ENCODE measurements around the gene CENPP. TPM values are rescaled to one million over a fixed set of nuclear protein-coding genes. Genes with fewer than 3 reads are reported as not detected.

CENPP gene
- total RNA-seq, 1 donor from 2014 or later, result 5.7 TPM

DNA sequence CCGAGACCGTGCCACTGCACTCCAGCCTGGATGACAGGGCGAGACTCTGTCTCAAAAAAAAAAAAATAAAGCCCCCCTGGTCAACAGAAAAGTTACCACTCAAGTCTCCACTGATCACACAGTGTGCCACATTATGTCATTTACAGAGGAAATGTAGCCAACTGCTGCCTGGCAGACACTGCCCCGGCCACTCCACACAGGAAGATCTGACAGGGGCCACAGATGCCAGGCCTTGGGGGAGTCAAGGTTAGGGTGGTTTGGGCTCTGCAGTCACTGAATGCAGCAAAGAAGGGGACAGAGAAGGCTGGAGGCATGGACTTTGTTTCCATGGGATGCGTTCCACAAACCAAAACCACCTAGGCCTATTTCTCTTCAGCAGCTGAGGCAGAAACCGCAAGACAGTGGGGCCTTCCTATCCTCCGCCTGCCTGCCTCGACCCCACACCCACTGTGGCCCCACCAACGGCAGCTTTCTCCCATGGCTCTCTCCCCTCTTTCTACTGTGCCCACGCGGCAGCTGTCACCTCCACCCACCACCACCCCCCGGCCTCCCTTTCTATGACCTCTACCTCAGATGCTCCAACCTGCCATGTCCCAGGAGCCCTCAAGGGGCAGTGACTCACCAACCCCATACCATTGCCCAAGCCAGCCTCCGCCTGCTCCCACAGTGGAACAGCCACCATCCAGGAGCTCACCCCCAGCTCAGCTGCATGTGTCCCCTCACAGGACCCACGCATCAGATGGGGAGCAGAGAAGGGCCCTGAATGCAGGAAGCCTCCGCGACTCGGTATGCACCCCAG is 331.7 kb downstream of the CENPP start:
- Mint-ChIP-seq H3K4me1 (ENCODE audit: low read depth, unreplicated experiment) (peaks cover 4% of the 10 kb centered on the region), H3K27ac (ENCODE audit: unreplicated experiment) (no peak overlapping the region), H3K36me3 (ENCODE audit: unreplicated experiment) (peaks cover 6% of the 10 kb centered on the region), H3K9me3 (ENCODE audit: unreplicated experiment) (peaks cover 2% of the 10 kb centered on the region), H3K27me3 (ENCODE audit: unreplicated experiment) (peaks cover 6% of the 10 kb centered on the region), H3K4me3 (ENCODE audit: unreplicated experiment) (no peak overlapping the region)
- TF ChIP-seq, protein P1, sequence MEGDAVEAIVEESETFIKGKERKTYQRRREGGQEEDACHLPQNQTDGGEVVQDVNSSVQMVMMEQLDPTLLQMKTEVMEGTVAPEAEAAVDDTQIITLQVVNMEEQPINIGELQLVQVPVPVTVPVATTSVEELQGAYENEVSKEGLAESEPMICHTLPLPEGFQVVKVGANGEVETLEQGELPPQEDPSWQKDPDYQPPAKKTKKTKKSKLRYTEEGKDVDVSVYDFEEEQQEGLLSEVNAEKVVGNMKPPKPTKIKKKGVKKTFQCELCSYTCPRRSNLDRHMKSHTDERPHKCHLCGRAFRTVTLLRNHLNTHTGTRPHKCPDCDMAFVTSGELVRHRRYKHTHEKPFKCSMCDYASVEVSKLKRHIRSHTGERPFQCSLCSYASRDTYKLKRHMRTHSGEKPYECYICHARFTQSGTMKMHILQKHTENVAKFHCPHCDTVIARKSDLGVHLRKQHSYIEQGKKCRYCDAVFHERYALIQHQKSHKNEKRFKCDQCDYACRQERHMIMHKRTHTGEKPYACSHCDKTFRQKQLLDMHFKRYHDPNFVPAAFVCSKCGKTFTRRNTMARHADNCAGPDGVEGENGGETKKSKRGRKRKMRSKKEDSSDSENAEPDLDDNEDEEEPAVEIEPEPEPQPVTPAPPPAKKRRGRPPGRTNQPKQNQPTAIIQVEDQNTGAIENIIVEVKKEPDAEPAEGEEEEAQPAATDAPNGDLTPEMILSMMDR (IDR thresholded peaks at IDR 0.05; ENCODE audit: partially characterized antibody, unreplicated experiment), result no peak
- no peak for DNase-seq

DNA sequence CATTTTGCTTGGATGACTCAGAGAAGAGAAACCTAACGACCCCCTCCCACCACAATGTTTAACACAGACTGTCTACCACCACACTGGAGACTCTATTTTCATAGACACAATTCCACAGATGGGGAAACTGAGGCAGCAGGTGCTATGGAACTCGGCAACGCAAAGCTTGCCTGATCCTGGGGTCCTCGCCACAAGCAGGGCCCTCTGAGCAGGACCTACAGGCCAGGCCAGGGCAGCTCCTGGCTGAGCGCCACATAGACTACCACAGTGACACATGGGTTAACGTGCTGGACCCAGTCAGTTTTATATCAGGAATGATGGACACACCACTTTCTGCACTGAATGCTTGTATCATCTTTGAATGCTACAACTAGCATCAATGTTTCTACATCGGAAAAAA is 332.4 kb downstream of the CENPP start:
- Mint-ChIP-seq H3K27ac (ENCODE audit: unreplicated experiment) (no peak overlapping the region), H3K27me3 (ENCODE audit: unreplicated experiment) (peaks cover 3% of the 10 kb centered on the region), H3K9me3 (ENCODE audit: unreplicated experiment) (peaks cover 2% of the 10 kb centered on the region), H3K4me3 (ENCODE audit: unreplicated experiment) (no peak overlapping the region), H3K36me3 (ENCODE audit: unreplicated experiment) (peaks cover 6% of the 10 kb centered on the region), H3K4me1 (ENCODE audit: low read depth, unreplicated experiment) (peaks cover 4% of the 10 kb centered on the region)
- TF ChIP-seq, protein P1 (IDR thresholded peaks at IDR 0.05; ENCODE audit: partially characterized antibody, unreplicated experiment), result no peak
- no peak for DNase-seq

DNA sequence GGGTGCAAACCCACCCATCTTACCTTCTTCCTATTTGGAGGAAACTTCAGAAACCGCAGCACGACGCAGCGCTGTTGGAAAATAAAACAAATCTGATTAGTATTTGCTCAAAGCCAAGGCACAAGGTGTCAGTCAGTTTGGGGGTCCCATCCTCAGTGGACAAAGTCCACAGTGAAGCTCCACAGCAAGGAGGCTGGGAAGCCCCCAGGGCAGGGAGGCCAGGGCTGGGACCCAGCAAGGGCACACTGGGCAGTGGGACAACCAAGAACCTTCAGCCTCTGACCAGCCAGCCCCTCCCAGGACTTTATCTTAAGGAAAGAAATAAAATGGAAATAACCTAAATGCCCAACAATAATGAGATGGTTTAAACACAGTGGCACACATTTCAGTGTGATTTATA is 332.9 kb downstream of the CENPP start:
- no peak for DNase-seq
- peaks cover 6% of the 10 kb centered on the region for H3K36me3 Mint-ChIP-seq (ENCODE audit: unreplicated experiment)
- peaks cover 2% of the 10 kb centered on the region for H3K9me3 Mint-ChIP-seq (ENCODE audit: unreplicated experiment)
- H3K4me3 Mint-ChIP-seq (ENCODE audit: unreplicated experiment), result no peak overlapping the region
- peaks cover 4% of the 10 kb centered on the region for H3K4me1 Mint-ChIP-seq (ENCODE audit: low read depth, unreplicated experiment)
- no peak overlapping the region for H3K27ac Mint-ChIP-seq (ENCODE audit: unreplicated experiment)
- TF ChIP-seq, protein P1 (IDR thresholded peaks at IDR 0.05; ENCODE audit: partially characterized antibody, unreplicated experiment), result no peak
- H3K27me3 Mint-ChIP-seq (ENCODE audit: unreplicated experiment), result peaks cover 3% of the 10 kb centered on the region

DNA sequence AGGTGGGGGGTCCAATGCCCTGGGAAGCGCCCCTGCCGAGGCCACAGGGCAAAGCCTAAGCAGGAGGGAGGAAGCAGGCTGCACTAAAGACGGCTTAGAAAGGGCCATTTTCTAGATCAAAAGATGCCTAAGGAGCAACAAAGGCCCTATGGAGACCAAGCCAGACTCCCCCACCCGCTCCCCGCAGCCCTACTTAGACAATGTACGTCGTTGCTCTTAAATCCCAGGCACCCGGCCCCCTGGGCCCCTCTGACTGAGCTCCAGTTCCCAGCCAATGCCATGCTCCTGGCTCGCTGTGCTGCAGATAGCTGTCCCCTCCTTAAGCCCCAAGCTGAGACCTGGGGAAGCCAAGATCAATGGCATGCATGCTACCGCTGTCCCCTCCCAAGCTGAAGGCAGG is 333.8 kb downstream of the CENPP start:
- TF ChIP-seq, protein P1 (IDR thresholded peaks at IDR 0.05; ENCODE audit: partially characterized antibody, unreplicated experiment), result no peak
- peaks cover 6% of the 10 kb centered on the region for H3K36me3 Mint-ChIP-seq (ENCODE audit: unreplicated experiment)
- peaks cover 2% of the 10 kb centered on the region for H3K9me3 Mint-ChIP-seq (ENCODE audit: unreplicated experiment)
- peaks cover 4% of the 10 kb centered on the region for H3K4me1 Mint-ChIP-seq (ENCODE audit: low read depth, unreplicated experiment)
- H3K27ac Mint-ChIP-seq (ENCODE audit: unreplicated experiment), result no peak overlapping the region
- no peak for DNase-seq
- H3K4me3 Mint-ChIP-seq (ENCODE audit: unreplicated experiment), result no peak overlapping the region
- H3K27me3 Mint-ChIP-seq (ENCODE audit: unreplicated experiment), result peaks cover 2% of the 10 kb centered on the region

DNA sequence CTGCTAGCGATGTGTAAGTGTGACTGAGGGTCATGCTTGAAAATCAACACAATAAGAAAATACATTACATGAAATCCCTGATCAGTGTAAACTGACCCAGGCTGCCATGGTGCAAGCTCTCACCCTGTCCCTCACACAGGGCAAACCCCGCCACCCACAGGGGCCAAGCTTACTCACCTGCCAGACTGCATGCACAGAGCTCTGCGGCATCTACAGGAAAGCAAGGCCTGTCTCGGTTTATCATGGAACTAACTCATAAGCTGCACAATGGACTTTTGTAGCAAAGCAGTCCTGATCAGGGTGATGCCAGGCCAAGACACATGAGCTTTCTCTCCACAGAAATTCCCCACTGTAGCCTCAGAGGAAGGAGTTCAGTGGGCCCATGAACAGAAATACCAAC is 334.5 kb downstream of the CENPP start:
- H3K27me3 Mint-ChIP-seq (ENCODE audit: unreplicated experiment), result peaks cover 2% of the 10 kb centered on the region
- peaks cover 2% of the 10 kb centered on the region for H3K9me3 Mint-ChIP-seq (ENCODE audit: unreplicated experiment)
- TF ChIP-seq, protein P1 (IDR thresholded peaks at IDR 0.05; ENCODE audit: partially characterized antibody, unreplicated experiment), result no peak
- H3K36me3 Mint-ChIP-seq (ENCODE audit: unreplicated experiment), result peaks cover 6% of the 10 kb centered on the region
- no peak overlapping the region for H3K4me3 Mint-ChIP-seq (ENCODE audit: unreplicated experiment)
- peaks cover 9% of the 10 kb centered on the region for H3K4me1 Mint-ChIP-seq (ENCODE audit: low read depth, unreplicated experiment)
- DNase-seq, result no peak
- H3K27ac Mint-ChIP-seq (ENCODE audit: unreplicated experiment), result no peak overlapping the region
